Type B pancreatic cell (in vitro differentiated cells): ENCODE data around the gene ZNF579. TPM values are rescaled to one million over a fixed set of nuclear protein-coding genes. Genes with fewer than 3 reads are reported as not detected.

ENCODE experiments used
- DNase-seq: peaks from one replicate; pipeline ENCODE4 v3.0.0; 2021; ENCODE audit warnings: mixed read lengths; ENCODE audit not compliant: unreplicated experiment; ENCODE audit errors: extremely low spot score
- H3K27ac Mint-ChIP-seq: 2 replicates; pipeline ENCODE4 v1.8.0; 2021; ENCODE audit warnings: mild to moderate bottlenecking, mixed read lengths
- H3K27me3 Mint-ChIP-seq: 2 replicates; pipeline ENCODE4 v1.8.0; 2021; ENCODE audit warnings: mixed read lengths
- H3K36me3 Mint-ChIP-seq: 2 replicates; pipeline ENCODE4 v1.8.0; 2021; ENCODE audit warnings: mixed read lengths
- H3K4me1 Mint-ChIP-seq: one replicate; pipeline ENCODE4 v1.8.0; 2021; ENCODE audit warnings: mixed read lengths; ENCODE audit not compliant: unreplicated experiment
- H3K4me3 Mint-ChIP-seq: 2 replicates; pipeline ENCODE4 v1.8.0; 2021; ENCODE audit warnings: mild to moderate bottlenecking, mixed read lengths
- H3K9me3 Mint-ChIP-seq: 2 replicates; pipeline ENCODE4 v1.8.0; 2021; ENCODE audit warnings: mixed read lengths
- total RNA-seq: library from RNA; stranded (reverse); gene quantifications from 2 replicates; pipeline ENCODE4 v1.2.1, GENCODE V29; 2021; ENCODE audit warnings: low replicate concordance
- TF ChIP-seq, protein P1 (sequence below): fragments of 200-600 bp; sonication (generic); conservative IDR thresholded peaks from 2 replicates; pipeline ENCODE4 v1.5.0; 2021; ENCODE audit warnings: antibody characterized with exemption, mild to moderate bottlenecking

Gene ZNF579
- total RNA-seq, 1 donor from 2014 or later: 23.9 TPM

DNA sequence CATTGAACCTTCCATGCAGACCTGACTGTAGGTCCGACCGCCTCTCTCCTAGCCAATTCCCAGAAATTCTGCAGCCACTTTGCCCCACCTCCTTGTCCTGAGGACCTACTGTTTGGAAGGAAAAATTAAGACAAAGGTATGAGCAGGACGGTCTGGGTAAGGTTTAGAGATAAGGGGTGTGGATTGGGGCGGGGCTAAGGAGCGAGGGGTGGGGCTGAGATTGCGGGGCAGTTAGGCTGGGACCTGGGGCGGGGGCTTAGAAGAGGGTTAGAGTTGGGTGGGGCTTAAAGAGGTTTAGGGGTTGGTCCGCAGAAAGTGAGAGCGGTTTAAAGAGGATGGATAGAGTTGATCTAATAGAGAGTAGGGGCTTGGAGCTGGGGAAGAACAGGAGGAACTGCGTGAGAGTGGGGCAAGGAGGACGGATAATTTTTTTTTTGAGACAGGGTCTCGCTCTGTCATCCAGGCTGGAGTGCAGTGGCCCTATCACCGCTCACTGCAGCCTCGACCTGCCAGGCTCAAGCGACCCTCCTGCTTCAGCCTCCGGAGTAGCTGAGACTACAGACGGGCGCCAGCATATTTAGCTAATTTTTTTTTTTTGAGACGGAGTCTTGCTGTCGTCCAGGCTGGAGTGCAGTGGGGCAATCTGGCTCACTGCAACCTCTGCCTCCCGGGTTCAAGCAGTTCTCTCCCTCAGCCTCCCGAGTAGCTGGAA is 23.1 kb upstream of the ZNF579 start:
- no peaks in the 10 kb centered on the region for H3K9me3 Mint-ChIP-seq
- H3K4me3 Mint-ChIP-seq: peak overlapping the region; percentile 61
- H3K36me3 Mint-ChIP-seq: peaks cover 18% of the 10 kb centered on the region
- H3K27me3 Mint-ChIP-seq: no peaks in the 10 kb centered on the region
- H3K27ac Mint-ChIP-seq: peak overlapping the region; percentile 53
- peaks cover 30% of the 10 kb centered on the region for H3K4me1 Mint-ChIP-seq
- DNase-seq: no peak
- TF ChIP-seq, protein P1, sequence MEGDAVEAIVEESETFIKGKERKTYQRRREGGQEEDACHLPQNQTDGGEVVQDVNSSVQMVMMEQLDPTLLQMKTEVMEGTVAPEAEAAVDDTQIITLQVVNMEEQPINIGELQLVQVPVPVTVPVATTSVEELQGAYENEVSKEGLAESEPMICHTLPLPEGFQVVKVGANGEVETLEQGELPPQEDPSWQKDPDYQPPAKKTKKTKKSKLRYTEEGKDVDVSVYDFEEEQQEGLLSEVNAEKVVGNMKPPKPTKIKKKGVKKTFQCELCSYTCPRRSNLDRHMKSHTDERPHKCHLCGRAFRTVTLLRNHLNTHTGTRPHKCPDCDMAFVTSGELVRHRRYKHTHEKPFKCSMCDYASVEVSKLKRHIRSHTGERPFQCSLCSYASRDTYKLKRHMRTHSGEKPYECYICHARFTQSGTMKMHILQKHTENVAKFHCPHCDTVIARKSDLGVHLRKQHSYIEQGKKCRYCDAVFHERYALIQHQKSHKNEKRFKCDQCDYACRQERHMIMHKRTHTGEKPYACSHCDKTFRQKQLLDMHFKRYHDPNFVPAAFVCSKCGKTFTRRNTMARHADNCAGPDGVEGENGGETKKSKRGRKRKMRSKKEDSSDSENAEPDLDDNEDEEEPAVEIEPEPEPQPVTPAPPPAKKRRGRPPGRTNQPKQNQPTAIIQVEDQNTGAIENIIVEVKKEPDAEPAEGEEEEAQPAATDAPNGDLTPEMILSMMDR: no peak

DNA sequence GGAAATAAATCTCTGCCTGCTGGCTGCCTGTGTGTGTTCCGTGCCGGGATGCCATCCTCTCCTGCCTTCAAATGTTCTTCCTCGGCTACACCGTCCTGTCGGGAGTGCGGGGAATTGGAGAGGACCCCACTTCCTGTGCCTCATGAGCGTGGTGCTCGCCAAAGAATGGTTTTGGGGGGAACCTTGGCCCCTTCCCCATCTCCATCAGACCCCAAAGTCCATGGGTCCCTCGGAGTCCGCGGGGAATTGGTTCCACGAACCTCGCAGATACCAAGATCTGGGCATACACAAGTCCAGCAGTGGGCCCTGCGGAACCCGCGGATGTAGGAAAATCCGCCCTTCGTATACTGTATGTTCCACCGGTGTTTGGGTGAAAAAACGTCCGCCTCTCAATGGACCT is 22.5 kb upstream of the ZNF579 start:
- Mint-ChIP-seq H3K4me1 (peaks cover 34% of the 10 kb centered on the region), H3K27ac (peak overlapping the region; percentile 53), H3K27me3 (no peaks in the 10 kb centered on the region), H3K9me3 (no peaks in the 10 kb centered on the region), H3K36me3 (peaks cover 19% of the 10 kb centered on the region), H3K4me3 (peak overlapping the region; percentile 61)
- DNase-seq: no peak
- TF ChIP-seq, protein P1: no peak

DNA sequence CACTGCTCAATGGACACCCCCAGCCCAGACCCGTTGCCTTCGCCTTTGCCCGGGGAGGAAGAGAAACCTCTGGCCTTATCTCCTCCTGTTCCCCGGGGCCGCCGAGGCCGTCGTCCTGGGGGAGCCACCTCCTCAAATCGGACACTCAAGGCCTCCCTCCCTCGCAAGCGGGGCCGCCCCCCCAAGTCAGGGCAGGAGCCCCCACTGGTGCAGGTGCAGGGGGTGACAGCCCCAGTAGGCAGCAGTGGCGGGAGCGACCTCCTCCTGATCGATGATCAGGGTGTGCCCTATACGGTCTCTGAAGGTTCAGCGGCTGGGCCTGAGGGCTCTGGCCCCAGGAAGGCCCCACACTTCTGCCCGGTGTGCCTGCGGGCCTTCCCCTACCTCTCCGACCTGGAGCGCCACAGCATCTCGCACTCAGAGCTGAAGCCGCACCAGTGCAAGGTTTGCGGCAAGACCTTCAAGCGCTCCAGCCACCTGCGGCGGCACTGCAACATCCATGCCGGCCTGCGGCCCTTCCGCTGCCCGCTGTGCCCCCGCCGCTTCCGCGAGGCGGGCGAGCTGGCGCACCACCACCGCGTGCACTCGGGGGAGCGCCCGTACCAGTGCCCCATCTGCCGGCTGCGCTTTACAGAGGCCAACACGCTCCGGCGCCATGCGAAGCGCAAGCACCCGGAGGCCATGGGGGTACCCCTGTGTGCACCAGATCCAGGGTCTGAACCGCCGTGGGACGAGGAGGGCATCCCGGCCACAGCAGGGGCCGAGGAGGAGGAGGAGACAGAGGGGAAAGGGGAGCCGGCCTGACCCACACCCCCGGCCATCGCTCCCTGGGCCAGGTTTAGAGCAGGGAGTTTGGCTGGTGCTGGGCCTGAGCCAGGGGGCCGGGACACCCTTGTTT is 21.7 kb upstream of the ZNF579 start:
- H3K27me3 Mint-ChIP-seq: no peaks in the 10 kb centered on the region
- H3K9me3 Mint-ChIP-seq: no peaks in the 10 kb centered on the region
- no peak for DNase-seq
- H3K4me1 Mint-ChIP-seq: peaks cover 29% of the 10 kb centered on the region
- H3K36me3 Mint-ChIP-seq: peaks cover 19% of the 10 kb centered on the region
- peak overlapping the region; percentile 90 for H3K4me3 Mint-ChIP-seq
- H3K27ac Mint-ChIP-seq: peak overlapping the region; percentile 94
- TF ChIP-seq, protein P1: no peak

DNA sequence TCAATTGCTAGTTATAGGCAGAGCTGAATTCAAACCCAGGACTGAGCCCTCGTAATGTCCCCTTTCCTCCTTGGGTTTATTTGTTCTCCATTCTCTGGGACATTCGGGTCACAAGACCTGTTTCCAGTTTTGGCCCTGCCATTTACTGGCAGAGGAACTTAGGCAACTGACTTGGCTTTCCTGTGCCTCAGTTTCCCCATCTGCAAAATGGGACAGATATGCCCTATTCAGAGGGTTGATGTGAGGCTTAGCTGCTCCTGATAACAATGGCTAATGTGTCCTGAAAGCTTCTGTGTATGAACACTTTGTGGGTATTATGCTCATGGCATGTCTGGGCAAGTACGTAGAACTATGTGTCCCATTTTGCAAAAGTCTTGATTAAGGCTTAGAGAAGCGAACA is 20.4 kb upstream of the ZNF579 start:
- H3K27ac Mint-ChIP-seq: peak overlapping the region; percentile 94
- H3K4me1 Mint-ChIP-seq: peaks cover 18% of the 10 kb centered on the region
- no peaks in the 10 kb centered on the region for H3K9me3 Mint-ChIP-seq
- H3K4me3 Mint-ChIP-seq: peak overlapping the region; percentile 90
- DNase-seq: no peak
- H3K27me3 Mint-ChIP-seq: no peaks in the 10 kb centered on the region
- H3K36me3 Mint-ChIP-seq: peaks cover 20% of the 10 kb centered on the region
- TF ChIP-seq, protein P1: no peak

DNA sequence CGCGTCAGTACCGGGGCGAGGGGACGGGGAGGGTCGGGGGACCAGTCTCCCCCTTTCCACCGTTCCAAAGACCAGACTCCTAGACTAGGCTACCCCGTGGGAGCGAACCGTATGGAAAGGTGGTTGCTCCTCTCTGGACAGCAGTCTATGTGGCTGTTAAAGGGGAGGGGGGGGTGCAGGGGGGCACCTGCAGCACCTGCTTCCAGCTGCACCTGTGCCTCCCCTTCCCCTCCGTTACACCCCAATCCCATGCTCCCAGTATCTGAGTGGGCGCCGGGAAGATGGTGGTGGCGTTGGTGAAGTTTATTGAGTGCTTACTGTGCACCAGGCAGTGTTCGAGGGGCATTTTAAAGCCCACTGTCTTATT is 20.0 kb upstream of the ZNF579 start:
- Mint-ChIP-seq H3K27ac (peak overlapping the region; percentile 94), H3K9me3 (no peaks in the 10 kb centered on the region), H3K27me3 (no peaks in the 10 kb centered on the region), H3K36me3 (peaks cover 21% of the 10 kb centered on the region), H3K4me3 (peak overlapping the region; percentile 90), H3K4me1 (peaks cover 16% of the 10 kb centered on the region)
- no peak for DNase-seq
- TF ChIP-seq, protein P1: no peak
